Sigmoid colon (tissue), 4 donors: Measurements from ENCODE around the gene ACTA2.

ENCODE experiments used
- EP300 ChIP-seq, 4 donors: sonication (generic); formaldehyde crosslinking; IDR thresholded peaks; one replicate each; pipeline ENCODE4 v1.6.1; 2017; ENCODE audit warnings: antibody characterized with exemption in 4 of 4
- POLR2A ChIP-seq, 2 donors: fragments of 450-650 bp; IDR thresholded peaks; one replicate each; pipeline ENCODE4 v1.6.1; 2016; ENCODE audit warnings: antibody characterized with exemption in 2 of 2, mild to moderate bottlenecking in 2 of 2, moderate library complexity in 2 of 2
- POLR2AphosphoS5 ChIP-seq, 4 donors: sonication (generic); formaldehyde crosslinking; IDR thresholded peaks; one replicate each; pipeline ENCODE4 v1.6.1; 2017; ENCODE audit warnings: antibody characterized with exemption in 4 of 4
- TF ChIP-seq, protein P1 (sequence below), 4 experiments: fragments of 450-650 bp in 3 of 4; fragments of 200-600 bp in 1 of 4; IDR thresholded peaks; one replicate each; pipeline ENCODE4 v1.5.1; 2016 to 2019; ENCODE audit warnings: antibody characterized with exemption in 4 of 4, mild to moderate bottlenecking in 3 of 4, moderate library complexity in 2 of 4

DNA sequence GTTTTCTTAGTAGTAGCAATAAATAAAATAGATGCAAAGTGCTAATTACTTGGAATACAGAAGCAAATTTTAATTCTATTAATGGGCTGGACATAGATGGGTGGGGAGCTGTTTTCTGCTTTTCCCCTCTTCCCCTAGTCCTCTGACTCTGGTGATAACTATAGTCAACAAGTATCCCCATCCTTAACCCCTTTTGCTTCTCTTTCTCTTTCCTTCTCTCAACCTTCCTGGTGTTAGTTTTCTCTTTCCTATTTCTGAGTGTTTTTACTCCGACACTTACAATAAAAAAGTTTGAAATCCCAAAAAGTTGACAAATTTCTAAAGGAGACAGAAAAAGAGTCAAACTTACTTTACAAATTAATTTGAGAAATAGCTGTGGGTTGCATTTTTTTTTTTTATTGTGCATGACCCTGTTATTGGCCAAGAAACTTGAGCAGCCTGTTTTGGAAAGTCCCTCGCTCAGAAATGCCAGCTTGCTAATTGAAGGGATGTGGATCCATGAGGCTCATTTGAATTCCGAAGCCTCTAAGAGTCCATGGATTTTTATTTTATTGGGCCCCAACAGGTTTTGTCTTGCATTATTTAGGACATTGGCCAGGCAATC is 40.5 kb upstream of the ACTA2 start:
- TF ChIP-seq, protein P1, sequence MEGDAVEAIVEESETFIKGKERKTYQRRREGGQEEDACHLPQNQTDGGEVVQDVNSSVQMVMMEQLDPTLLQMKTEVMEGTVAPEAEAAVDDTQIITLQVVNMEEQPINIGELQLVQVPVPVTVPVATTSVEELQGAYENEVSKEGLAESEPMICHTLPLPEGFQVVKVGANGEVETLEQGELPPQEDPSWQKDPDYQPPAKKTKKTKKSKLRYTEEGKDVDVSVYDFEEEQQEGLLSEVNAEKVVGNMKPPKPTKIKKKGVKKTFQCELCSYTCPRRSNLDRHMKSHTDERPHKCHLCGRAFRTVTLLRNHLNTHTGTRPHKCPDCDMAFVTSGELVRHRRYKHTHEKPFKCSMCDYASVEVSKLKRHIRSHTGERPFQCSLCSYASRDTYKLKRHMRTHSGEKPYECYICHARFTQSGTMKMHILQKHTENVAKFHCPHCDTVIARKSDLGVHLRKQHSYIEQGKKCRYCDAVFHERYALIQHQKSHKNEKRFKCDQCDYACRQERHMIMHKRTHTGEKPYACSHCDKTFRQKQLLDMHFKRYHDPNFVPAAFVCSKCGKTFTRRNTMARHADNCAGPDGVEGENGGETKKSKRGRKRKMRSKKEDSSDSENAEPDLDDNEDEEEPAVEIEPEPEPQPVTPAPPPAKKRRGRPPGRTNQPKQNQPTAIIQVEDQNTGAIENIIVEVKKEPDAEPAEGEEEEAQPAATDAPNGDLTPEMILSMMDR (IDR thresholded peaks at IDR 0.05), result no peak
- TF ChIP-seq EP300 (IDR thresholded peaks at IDR 0.05), result no peak
- TF ChIP-seq POLR2A (IDR thresholded peaks at IDR 0.05), result no peak
- no peak for TF ChIP-seq POLR2AphosphoS5 (IDR thresholded peaks at IDR 0.05)
